ENCODE data around the gene MUC13.

Gene MUC13

DNA sequence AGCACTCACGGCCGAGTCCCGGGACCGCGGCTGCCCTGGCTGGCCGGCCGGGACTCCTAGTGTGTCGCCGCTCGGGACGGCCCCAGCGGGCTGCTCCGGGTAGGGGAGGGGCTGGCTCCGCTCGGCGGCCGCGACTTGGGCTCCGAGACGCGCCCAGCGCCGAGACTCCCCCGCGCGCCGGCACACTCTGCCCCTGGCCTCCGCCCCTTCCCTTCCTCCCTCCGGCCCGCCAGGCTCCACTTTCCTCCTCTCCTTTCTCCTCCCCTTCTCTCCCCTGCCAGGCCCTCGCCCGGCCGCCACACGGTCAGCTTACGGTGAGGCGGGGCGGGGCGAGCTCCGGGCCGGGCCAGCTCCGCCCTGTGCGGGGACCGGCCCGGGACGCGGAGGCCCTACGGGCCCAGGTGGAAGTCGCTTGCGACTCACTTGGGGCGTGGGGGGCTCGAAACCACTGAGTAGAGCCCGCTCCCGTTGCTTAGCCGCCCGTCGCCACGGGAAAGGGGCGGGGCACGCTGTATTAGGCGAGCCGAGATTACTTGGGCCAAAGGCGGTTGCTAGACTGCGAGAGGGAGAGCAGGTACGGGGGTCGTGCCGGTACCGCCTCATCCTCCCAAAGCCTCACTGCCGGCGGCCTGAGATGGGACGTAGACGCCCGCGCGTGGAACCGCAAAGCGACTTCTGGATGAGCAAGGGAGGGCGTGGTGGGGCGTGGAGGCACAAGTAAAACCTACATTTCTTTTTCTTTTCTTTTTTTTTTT lies 47.2 kb downstream of the MUC13 start, which contains the start of gene ITGB5:
ITGB5 (minus strand) TSS at position 189 of the 755 bp plus-strand sequence. CDS start 365 bp downstream, outside the sequence.
- H3K27ac ChIP-seq: peak within 1 kb of the TSS; percentile 23; the same call in 1 of the 2 replicates

GRCh38 chr3:124886168-124887056 lies 48.1 kb downstream of the MUC13 start:
- TF ChIP-seq EZH2 (IDR thresholded peaks at IDR 0.05) (no peak), POLR2AphosphoS5 (IDR thresholded peaks at IDR 0.05; ENCODE audit: borderline replicate concordance, low read depth, low read length) (peak; percentile 15), FOXP2 (optimal IDR thresholded peaks at IDR 0.05; ENCODE audit: control extremely low read depth, extremely low read length, insufficient read depth) (peak; percentile 32)
- Histone ChIP-seq H3K9ac (ENCODE audit: insufficient read length) (peak overlapping the region; percentile 71), H3K9me3 (ENCODE audit: low read depth, low read length) (no peaks in the 10 kb centered on the region), H3K27ac (peak overlapping the region; percentile 17; the same call in 1 of the 2 replicates), H3K36me3 (ENCODE audit: insufficient read depth, low read length) (peaks cover 8% of the 10 kb centered on the region), H3K4me3 (peak overlapping the region; percentile 93)
- DNase-seq (ENCODE audit: low read depth, low spot score): no peak

More for the DNA sequence above, 47.2 kb downstream of the MUC13 start, which contains the start of gene ITGB5:
- Histone ChIP-seq H3K9me3 (ENCODE audit: low read depth, low read length) (no peaks in the 10 kb centered on the region), H3K36me3 (ENCODE audit: insufficient read depth, low read length) (peaks cover 11% of the 10 kb centered on the region), H3K4me3 (peak within 1 kb of the TSS; percentile 93), H3K9ac (ENCODE audit: insufficient read length) (peak within 1 kb of the TSS; percentile 72)
- TF ChIP-seq POLR2AphosphoS5 (IDR thresholded peaks at IDR 0.05; ENCODE audit: borderline replicate concordance, low read depth, low read length) (peak; percentile 60; the same call in 1 of the 2 replicates), EZH2 (IDR thresholded peaks at IDR 0.05) (no peak)
- no peak for DNase-seq (ENCODE audit: low read depth, low spot score)

DNA sequence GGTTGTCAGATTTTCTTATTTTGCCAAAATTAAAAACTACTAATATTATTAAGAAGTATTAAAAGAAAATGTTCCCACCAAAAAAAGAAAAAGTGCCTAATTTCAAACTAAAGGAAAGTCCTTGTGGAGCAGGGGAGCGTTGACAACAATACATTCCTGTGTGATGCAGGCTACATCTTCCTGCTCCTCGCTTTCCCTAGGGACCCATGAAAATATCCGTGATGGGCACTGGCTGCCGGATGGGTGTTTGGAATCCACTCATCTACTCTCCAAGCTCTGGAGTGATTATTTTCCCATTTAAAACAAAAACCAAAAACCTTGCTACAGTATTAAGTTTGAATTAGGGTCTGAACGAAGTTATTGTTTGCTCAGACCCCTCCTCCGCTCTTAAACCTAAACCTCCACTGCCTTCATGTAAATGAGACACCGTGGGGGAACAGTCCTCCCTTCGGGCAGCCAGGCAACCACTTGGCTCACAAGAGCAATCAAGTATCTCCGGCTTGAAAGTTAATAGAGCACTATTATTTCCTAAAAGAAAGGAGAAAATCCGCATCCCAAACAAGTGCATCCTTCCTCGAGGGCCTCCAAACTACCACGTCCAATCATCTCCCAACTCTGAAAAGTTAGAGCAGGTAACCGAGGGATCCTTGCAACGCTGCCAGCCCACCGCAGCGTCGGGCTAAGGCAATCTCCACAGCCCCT lies 48.9 kb downstream of the MUC13 start:
- Histone ChIP-seq H3K9me3 (ENCODE audit: low read depth, low read length) (no peaks in the 10 kb centered on the region), H3K36me3 (ENCODE audit: insufficient read depth, low read length) (peaks cover under 1% of the 10 kb centered on the region; the same call in 1 of the 2 replicates), H3K9ac (ENCODE audit: insufficient read length) (peak overlapping the region; percentile 71), H3K4me3 (peak overlapping the region; percentile 93), H3K27ac (peak overlapping the region; percentile 6; the same call in 1 of the 2 replicates)
- DNase-seq (ENCODE audit: low read depth, low spot score): peak; percentile 44
- TF ChIP-seq FOXP2 (optimal IDR thresholded peaks at IDR 0.05; ENCODE audit: control extremely low read depth, extremely low read length, insufficient read depth): no peak
- no peak; the same call in 1 of the 2 replicates for TF ChIP-seq POLR2AphosphoS5 (IDR thresholded peaks at IDR 0.05; ENCODE audit: borderline replicate concordance, low read depth, low read length)
- no peak for TF ChIP-seq EZH2 (IDR thresholded peaks at IDR 0.05)

DNA sequence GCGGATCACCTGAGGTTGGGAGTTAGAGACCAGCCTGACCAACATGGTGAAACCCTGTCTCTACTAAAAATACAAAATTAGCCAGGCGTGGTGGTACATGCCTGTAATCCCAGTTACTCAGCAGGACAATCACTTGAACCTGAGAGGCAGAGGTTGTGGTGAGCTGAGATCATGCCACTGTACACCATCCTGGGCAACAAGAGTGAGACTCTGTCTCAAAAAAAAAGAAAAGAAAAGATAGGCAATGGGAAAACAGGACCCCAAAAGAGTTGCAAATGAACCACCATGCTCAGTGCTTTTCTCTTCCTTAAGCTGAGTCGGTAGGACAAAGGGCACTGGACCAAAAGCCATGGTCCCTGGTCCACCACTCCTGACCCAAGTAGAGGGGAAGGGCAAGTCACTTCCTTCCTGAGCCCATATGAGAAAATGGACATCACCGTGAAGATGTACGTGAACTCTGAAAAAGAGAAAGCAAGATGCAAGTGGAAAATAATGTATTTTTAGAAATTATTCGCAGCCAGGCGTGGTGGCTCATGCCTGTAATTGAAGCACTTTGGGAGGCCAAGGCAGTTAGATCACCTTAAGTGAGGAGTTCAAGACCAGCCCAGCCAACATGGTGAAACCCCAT lies 50.0 kb downstream of the MUC13 start:
- no peaks in the 10 kb centered on the region for H3K36me3 ChIP-seq (ENCODE audit: insufficient read depth, low read length)
- TF ChIP-seq POLR2AphosphoS5 (IDR thresholded peaks at IDR 0.05; ENCODE audit: borderline replicate concordance, low read depth, low read length) (no peak), FOXP2 (optimal IDR thresholded peaks at IDR 0.05; ENCODE audit: control extremely low read depth, extremely low read length, insufficient read depth) (no peak)
- no peak overlapping the region for H3K9ac ChIP-seq (ENCODE audit: insufficient read length)
- DNase-seq (ENCODE audit: low read depth, low spot score): no peak
- H3K4me3 ChIP-seq: no peak overlapping the region
- H3K9me3 ChIP-seq (ENCODE audit: low read depth, low read length): no peaks in the 10 kb centered on the region
- H3K27ac ChIP-seq: no peak overlapping the region

GRCh38 chr3:124883766-124884473 lies 50.6 kb downstream of the MUC13 start:
- no peak for DNase-seq (ENCODE audit: low read depth, low spot score)
- TF ChIP-seq EZH2 (IDR thresholded peaks at IDR 0.05) (no peak), POLR2AphosphoS5 (IDR thresholded peaks at IDR 0.05; ENCODE audit: borderline replicate concordance, low read depth, low read length) (no peak), FOXP2 (optimal IDR thresholded peaks at IDR 0.05; ENCODE audit: control extremely low read depth, extremely low read length, insufficient read depth) (no peak)
- Histone ChIP-seq H3K9me3 (ENCODE audit: low read depth, low read length) (no peaks in the 10 kb centered on the region), H3K9ac (ENCODE audit: insufficient read length) (no peak overlapping the region), H3K4me3 (peak overlapping the region; percentile 70; the same call in 1 of the 2 replicates), H3K27ac (peak overlapping the region; percentile 90), H3K36me3 (ENCODE audit: insufficient read depth, low read length) (no peaks in the 10 kb centered on the region)

DNA sequence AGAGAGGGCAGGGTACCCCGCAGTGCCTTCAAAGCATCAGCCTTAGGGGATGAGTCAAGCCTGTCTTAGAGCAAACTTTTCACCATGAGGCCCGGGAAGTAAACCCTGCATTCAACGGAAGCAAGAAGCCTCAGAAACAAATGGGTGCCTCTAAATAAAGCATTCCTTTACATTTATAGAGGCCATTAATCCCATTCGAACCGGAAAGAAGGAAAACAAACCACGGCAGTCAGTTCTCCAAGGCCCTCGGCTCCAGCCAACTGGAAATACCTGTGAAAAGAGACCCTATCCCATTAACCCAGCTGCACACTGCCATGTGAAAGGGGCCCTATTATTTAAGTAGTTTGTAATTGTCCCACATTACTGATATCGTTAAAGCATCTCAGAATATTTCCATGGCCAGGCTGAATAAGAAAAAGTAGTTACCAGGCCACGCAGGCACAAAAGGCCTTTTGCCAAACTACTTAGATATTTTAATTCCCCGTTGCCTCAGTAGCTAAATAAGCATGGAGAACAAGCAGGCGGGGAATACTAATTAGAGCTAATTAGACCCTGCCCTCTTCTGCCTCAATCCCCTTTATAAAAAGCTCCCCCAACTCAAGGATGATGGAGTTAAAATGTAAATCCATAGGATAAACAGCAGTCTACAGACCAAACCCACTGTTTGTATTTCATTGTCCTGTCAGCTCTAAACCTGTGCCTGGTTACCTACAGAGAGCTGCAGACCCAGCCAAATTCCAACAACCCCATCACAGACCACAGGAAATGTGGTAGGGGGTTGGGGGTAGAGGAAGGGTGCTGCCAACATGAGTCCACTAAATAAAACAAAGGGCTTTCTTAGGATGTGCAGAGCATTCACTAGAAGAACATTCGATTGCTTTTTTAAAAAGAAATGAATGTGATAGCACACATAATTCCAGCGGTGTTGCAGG lies 51.5 kb downstream of the MUC13 start:
- no peaks in the 10 kb centered on the region for H3K9me3 ChIP-seq (ENCODE audit: low read depth, low read length)
- H3K4me3 ChIP-seq: peak overlapping the region; percentile 70
- H3K9ac ChIP-seq (ENCODE audit: insufficient read length): peak overlapping the region; percentile 21
- TF ChIP-seq EZH2 (IDR thresholded peaks at IDR 0.05) (no peak), FOXP2 (optimal IDR thresholded peaks at IDR 0.05; ENCODE audit: control extremely low read depth, extremely low read length, insufficient read depth) (no peak), POLR2AphosphoS5 (IDR thresholded peaks at IDR 0.05; ENCODE audit: borderline replicate concordance, low read depth, low read length) (peak; percentile 9; the same call in 1 of the 2 replicates)
- no peaks in the 10 kb centered on the region for H3K36me3 ChIP-seq (ENCODE audit: insufficient read depth, low read length)
- no peak for DNase-seq (ENCODE audit: low read depth, low spot score)
- peak overlapping the region; percentile 90 for H3K27ac ChIP-seq

Data from SK-N-MC (cell line).